Right atrium auricular region (tissue), 2 donors: ENCODE results near the gene TAF6. TPM values are rescaled to one million over a fixed set of nuclear protein-coding genes. Genes with fewer than 3 reads are reported as not detected.

Experiments
- DNase-seq: peaks from one replicate; pipeline ENCODE4 v3.0.0-alpha.2; 2019; ENCODE audit warnings: low spot score
- H3K27ac ChIP-seq, 2 donors: fragments of 200-600 bp; sonication (generic); 1 replicate in 1 of 2; 2 replicates in 1 of 2; pipeline ENCODE4 v1.5.1; 2016 to 2019
- H3K27me3 ChIP-seq, 2 donors: fragments of 200-600 bp; sonication (generic); one replicate each; pipeline versions ENCODE4 v1.5.1 to v1.6.0; 2017 to 2019
- H3K36me3 ChIP-seq: fragments of 200-600 bp; sonication (generic); one replicate; pipeline ENCODE4 v1.5.1; 2016
- H3K4me1 ChIP-seq, 2 donors: fragments of 200-600 bp; sonication (generic); one replicate each; pipeline versions ENCODE4 v1.5.1 to v1.6.0; 2017 to 2019
- H3K4me3 ChIP-seq, 2 donors: fragments of 200-600 bp; sonication (generic); 1 replicate in 1 of 2; 2 replicates in 1 of 2; pipeline ENCODE4 v1.5.1; 2017 to 2019; ENCODE audit warnings: mild to moderate bottlenecking in 1 of 2, moderate library complexity in 1 of 2
- H3K9me3 ChIP-seq, 2 donors: fragments of 200-600 bp; sonication (generic); one replicate each; pipeline ENCODE4 v1.5.1; 2019
- total RNA-seq, 2 donors: library from RNA; depleted of rRNA; stranded (reverse); fragments of >200 nt; gene quantifications; one replicate each; pipeline ENCODE4 v1.1.0, GENCODE V29; 2016
- TF ChIP-seq, protein P1 (sequence below), 2 donors: fragments of 200-600 bp; sonication (generic); IDR thresholded peaks; one replicate each; pipeline ENCODE4 v1.5.1; 2019; ENCODE audit warnings: antibody characterized with exemption in 2 of 2

TAF6 gene
- total RNA-seq, 2 donors from 2014 or later, result 41.7 to 49.1 TPM

DNA sequence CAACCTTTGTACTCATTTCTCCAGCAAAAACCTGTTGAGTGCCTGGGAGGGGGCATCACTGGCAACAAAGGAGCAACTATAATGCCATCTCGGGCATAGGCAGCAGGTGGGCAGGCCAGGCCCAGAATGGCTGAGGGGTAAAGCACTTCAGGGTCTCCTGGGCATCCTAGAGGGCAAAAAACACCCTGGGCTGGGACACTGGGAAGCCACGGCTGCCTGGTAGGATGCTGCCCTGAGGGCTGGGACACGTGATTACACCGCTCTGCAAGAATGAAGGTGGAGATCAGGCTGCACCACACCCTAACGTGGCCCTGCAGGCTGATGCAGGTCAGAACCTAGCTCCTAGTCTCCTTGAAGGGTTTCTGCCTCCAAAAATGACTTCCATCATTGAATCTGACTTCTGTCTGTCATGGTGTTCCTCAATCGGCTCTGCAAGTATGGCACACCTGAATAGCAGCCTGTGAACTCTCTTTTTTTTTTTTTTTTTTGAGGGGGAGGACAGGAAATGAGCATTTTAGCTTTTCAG, 43.9 kb upstream of the TAF6 start:
- no peak overlapping the region for H3K4me3 ChIP-seq
- H3K36me3 ChIP-seq, result no peaks in the 10 kb centered on the region
- no peak for DNase-seq
- peaks cover 0 to 16% of the 10 kb centered on the region in 2 donors for H3K4me1 ChIP-seq
- no peak overlapping the region for H3K27ac ChIP-seq
- no peaks in the 10 kb centered on the region for H3K9me3 ChIP-seq
- TF ChIP-seq, protein P1, sequence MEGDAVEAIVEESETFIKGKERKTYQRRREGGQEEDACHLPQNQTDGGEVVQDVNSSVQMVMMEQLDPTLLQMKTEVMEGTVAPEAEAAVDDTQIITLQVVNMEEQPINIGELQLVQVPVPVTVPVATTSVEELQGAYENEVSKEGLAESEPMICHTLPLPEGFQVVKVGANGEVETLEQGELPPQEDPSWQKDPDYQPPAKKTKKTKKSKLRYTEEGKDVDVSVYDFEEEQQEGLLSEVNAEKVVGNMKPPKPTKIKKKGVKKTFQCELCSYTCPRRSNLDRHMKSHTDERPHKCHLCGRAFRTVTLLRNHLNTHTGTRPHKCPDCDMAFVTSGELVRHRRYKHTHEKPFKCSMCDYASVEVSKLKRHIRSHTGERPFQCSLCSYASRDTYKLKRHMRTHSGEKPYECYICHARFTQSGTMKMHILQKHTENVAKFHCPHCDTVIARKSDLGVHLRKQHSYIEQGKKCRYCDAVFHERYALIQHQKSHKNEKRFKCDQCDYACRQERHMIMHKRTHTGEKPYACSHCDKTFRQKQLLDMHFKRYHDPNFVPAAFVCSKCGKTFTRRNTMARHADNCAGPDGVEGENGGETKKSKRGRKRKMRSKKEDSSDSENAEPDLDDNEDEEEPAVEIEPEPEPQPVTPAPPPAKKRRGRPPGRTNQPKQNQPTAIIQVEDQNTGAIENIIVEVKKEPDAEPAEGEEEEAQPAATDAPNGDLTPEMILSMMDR (IDR thresholded peaks at IDR 0.05), result no peak
- H3K27me3 ChIP-seq, result no peaks in the 10 kb centered on the region

DNA sequence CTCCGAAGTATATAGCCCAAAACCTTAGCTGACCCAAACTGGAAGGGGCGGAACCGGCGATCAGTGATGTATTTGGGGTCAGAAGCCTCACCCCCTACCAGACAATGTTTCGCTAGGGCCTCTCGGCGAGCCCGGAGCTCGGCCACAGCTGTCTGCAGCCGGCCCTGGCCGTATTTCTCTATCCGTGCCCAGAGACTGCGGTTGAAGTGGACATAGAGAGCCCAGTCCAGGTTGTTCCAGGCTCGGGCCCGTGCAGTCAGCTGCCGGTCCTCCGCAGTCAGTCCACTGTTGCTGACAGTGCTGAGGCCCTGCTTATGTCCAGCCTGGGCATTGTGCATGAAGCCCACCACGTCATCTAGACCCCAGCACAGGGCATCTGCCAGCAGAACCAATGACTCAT, 40.9 kb upstream of the TAF6 start:
- TF ChIP-seq, protein P1 (IDR thresholded peaks at IDR 0.05), result no peak
- H3K4me3 ChIP-seq, result no peak overlapping the region
- no peaks in the 10 kb centered on the region for H3K9me3 ChIP-seq
- H3K27ac ChIP-seq, result no peak overlapping the region
- peaks cover 17% of the 10 kb centered on the region for H3K36me3 ChIP-seq
- peaks cover 0 to 22% of the 10 kb centered on the region in 2 donors for H3K4me1 ChIP-seq
- H3K27me3 ChIP-seq, result no peaks in the 10 kb centered on the region
- no peak for DNase-seq

DNA sequence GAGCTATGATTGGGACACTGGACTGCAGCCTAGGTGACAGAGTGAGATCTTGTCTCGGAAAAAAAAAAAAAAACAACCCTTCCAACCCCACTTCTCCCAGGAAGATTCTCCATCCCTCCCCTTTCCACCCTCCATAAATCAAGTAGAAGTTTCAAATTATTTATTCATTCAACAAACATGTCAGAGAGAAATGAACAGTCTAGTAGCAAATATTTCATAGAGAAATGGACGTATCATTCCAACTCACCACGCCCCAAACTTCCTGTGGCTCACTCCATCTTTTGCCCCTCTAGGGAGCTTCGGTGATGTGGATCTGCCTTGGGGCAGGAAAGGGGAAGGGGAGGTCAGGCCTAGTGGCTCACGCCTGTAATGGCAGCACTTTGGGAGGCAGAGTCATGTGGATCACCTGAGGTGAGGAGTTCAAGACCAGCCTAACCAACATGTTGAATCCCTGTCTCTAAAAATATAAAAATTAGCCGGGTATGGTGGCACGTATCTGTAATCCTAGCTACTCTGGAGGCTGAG, 40.0 kb upstream of the TAF6 start:
- H3K27me3 ChIP-seq, result no peaks in the 10 kb centered on the region
- TF ChIP-seq, protein P1 (IDR thresholded peaks at IDR 0.05), result no peak
- no peak for DNase-seq
- peaks cover 0 to 22% of the 10 kb centered on the region in 2 donors for H3K4me1 ChIP-seq
- no peaks in the 10 kb centered on the region for H3K9me3 ChIP-seq
- H3K36me3 ChIP-seq, result peaks cover 25% of the 10 kb centered on the region
- H3K4me3 ChIP-seq, result peak overlapping the region; percentile 71 to 74
- H3K27ac ChIP-seq, result peak overlapping the region; percentile 72 to 80

DNA sequence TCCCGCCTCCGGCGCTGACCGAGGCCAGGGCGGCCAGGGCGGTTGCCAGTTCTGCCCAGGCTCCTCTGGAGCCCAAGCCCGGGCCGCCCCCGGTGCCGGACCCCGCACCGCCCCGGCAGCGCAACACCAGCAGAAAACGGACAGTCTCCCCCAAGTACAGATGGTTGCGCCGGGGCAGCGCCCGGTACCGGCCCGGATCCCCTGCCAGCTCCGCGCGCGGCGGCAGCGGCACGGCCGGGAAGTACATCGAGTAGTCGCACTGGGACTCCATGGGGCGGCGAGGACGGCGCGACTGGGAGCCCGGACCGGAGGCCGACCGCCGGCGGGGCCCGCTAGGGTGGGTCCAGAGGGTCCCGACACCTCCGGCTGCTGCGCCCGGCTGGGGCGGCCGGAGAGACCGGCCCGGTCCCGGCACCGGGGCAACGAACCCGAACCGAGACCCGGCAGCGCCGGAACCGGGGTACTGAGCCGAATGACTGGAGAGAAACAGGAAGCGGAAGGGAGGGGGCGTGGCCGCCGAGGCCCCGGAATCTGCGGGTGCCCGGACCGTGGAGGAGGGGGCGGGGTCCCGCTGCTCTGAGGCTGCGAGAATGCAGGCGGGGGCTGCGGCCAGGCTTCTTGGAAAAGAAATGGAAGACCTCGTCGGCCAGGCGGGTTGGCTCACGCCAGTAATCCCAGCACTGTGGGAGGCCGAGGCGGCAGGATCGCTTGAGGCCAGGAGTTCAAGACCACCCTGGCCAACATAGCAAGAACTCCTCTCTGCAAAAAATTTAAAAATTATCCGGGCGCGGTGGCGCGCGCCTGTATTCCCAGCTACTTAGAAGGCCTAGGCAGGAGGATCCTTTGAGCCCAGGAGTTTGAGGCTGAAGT, 39.3 kb upstream of the TAF6 start, which contains the start of gene TRAPPC14:
TRAPPC14 (minus strand) TSS at position 495 of the 870 bp plus-strand sequence; CDS start at position 271, 224 bp downstream.
- Histone ChIP-seq H3K9me3 (no peaks in the 10 kb centered on the region), H3K36me3 (peaks cover 32% of the 10 kb centered on the region), H3K27me3 (no peaks in the 10 kb centered on the region), H3K4me3 (peak within 1 kb of the TSS; percentile 71 to 74), H3K27ac (peak within 1 kb of the TSS; percentile 72 to 80), H3K4me1 (peaks cover 0 to 22% of the 10 kb centered on the region in 2 donors)
- peak; percentile 92 for DNase-seq
- TF ChIP-seq, protein P1 (IDR thresholded peaks at IDR 0.05), result no peak

DNA sequence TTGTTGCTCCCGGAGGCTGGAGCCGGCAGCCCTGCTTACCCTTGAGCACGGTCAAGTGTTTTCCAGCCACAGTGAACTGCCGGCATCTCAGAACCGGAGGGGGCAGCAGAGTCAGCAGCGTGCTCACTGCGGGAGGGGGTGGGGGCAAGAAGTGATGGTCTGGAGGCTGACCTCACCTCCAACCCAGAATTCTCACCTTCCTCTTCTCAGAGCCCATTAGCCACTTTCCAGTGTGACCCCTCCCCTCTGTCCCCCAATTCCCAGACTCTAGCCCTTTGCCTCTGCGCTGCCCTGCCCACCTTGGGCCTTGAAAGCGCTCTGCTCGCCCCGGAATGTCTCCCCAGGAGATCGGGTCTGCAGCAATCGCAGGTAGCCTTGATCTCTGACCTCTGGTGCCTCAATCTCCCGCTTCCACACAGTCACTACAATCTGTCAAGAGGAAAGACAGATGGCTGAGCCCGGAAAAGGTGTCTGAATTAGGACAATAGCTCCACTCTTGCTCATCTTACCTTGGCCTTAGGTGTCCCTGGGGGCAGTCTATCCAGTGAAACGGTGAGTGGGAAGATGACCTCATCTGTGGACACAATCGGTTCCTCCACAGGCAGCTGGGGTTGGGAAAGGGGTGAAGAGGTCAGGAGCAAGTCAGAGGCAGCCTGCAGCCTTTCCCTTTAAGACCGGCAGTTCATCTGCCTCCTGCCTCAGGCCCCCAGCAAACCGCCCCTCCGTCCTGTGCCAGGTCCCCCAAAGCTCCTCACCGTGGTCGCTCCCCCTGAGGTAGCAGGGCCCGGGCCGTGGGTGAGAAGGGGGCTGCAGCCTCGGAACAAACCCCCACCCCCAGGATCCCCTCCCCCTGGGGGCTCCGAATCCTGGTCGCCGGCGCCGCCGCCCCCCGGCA, 38.4 kb upstream of the TAF6 start:
- Histone ChIP-seq H3K4me1 (peaks cover 0 to 22% of the 10 kb centered on the region in 2 donors), H3K27ac (peak overlapping the region; percentile 72 to 80), H3K27me3 (no peaks in the 10 kb centered on the region), H3K4me3 (peak overlapping the region; percentile 71 to 74), H3K9me3 (no peaks in the 10 kb centered on the region), H3K36me3 (peaks cover 33% of the 10 kb centered on the region)
- DNase-seq, result peak; percentile 69
- TF ChIP-seq, protein P1 (IDR thresholded peaks at IDR 0.05), result no peak
